TTC549 (cell line): ENCODE results near the gene PTPRN2.
"Not testable (repeated sequence)": the region's sequence is repeated elsewhere in the genome, so short reads cannot be mapped to it uniquely, and the experiment has no call there.

Source experiments
- FAIRE-seq: peaks from 2 replicates; lab custom pipeline; 2012; peaks lifted over from hg19 to GRCh38; lab: Jason Lieb, UNC

The PTPRN2 gene

DNA sequence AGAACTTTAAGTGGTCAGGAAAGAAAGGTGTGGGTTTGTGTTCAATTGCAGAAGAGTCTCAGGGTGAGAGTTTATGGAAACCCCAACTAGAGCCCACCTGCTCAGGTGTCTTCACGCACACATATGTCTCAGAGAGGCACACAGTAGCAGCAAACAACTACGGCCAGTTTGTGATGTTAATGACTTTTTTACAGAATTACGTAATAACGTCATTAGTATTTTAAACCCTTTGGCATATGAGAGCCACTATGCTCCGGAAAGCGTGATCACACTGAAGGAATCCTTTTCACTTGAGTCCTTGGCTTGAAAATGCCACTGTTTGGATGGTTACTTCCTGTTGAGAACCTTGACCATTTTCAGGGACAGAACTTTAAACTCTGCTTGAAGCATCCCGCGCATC is 204.0 kb downstream of the PTPRN2 start:
- no peak for FAIRE-seq

GRCh38 chr7:158382363-158383254 is 205.0 kb downstream of the PTPRN2 start:
- FAIRE-seq, result no peak

GRCh38 chr7:158381956-158382355 is 205.7 kb downstream of the PTPRN2 start:
- FAIRE-seq, result no peak

GRCh38 chr7:158378978-158379377 is 208.6 kb downstream of the PTPRN2 start:
- FAIRE-seq, result no peak

- FAIRE-seq, result no peak
Observed at GRCh38 chr7:158377800-158378623, 209.6 kb downstream of the PTPRN2 start.

GRCh38 chr7:158376839-158377186 is 210.8 kb downstream of the PTPRN2 start:
- FAIRE-seq, result not testable (repeated sequence)

DNA sequence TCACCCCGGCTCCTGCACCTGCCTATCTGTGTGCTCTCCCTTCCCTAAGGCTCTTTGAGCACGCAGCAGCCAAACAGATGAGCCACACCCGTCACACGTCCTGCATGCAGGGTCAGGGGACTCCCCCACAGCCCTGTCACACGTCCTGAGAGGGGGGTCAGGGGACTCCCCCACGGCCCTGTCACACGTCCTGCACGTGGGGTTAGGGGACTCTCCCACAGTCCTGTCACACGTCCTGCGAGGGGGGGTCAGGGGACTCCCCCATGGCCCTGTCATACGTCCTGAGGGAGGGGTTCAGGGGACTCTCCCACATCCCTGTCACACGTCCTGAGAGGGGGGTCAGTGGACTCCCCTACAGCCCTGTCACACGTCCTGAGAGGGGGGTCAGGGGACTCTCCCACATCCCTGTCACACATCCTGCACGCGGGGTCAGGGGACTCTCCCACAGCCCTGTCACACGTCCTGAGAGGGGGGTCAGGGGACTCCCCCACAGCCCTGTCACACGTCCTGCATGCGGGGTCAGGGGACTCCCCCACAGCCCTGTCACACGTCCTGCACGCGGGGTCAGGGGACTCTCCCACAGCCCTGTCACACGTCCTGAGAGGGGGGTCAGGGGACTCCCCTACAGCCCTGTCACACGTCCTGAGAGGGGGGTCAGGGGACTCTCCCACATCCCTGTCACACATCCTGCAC is 211.3 kb downstream of the PTPRN2 start:
- not testable (repeated sequence) for FAIRE-seq

GRCh38 chr7:158375034-158375433 is 212.6 kb downstream of the PTPRN2 start:
- no peak for FAIRE-seq

- no peak for FAIRE-seq
Observed at GRCh38 chr7:158374586-158374985, 213.0 kb downstream of the PTPRN2 start.

DNA sequence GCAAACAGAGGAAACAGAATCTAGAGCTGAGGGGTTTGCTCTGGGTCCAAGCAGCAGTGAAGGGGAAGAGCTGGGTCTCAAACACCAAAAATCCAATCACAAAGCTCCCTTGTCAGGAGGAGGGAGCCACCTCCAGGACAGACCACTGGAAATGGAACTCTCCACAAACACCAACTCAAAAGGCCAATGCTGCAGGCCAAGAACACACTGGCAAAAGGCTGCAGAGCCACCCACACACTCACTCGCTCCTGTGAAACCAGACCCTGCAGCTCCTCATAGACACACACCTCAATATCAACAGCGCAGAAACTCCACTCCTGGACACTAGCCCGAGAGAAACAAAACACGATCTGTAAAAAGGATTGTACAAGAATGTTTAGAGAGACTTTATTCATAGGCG is 213.5 kb downstream of the PTPRN2 start:
- FAIRE-seq, result no peak

DNA sequence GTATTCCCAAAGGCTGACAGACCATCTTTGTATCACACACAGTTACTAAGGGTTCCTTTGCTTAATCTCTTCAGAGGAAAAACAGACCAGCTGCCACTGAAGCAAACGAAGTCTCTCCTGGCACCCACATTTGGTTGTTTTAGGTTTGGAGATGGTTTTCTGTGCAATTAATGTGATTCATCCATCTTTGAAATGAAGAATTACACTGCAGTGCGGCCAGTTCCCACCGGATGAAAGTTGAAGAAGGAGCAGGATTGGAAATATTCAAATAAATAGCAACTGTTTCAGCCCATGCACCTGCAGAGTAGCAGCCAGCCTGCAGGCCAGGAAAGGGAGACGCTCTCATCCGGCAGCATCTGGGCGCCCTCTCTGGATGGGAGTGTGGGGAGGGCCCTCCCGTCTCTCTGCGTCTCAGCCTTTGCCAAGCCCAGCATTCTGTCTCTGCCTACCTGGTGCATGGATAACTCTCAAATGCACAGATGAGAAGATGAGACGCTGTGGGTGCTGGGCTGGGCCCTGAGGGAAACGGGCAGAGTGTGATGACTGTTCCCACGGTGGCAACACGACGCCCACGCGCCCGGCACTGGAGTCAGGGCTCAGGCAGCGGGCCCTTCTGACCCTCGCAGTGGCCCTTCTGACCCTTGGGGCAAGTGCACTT is 214.0 kb downstream of the PTPRN2 start:
- no peak for FAIRE-seq

DNA sequence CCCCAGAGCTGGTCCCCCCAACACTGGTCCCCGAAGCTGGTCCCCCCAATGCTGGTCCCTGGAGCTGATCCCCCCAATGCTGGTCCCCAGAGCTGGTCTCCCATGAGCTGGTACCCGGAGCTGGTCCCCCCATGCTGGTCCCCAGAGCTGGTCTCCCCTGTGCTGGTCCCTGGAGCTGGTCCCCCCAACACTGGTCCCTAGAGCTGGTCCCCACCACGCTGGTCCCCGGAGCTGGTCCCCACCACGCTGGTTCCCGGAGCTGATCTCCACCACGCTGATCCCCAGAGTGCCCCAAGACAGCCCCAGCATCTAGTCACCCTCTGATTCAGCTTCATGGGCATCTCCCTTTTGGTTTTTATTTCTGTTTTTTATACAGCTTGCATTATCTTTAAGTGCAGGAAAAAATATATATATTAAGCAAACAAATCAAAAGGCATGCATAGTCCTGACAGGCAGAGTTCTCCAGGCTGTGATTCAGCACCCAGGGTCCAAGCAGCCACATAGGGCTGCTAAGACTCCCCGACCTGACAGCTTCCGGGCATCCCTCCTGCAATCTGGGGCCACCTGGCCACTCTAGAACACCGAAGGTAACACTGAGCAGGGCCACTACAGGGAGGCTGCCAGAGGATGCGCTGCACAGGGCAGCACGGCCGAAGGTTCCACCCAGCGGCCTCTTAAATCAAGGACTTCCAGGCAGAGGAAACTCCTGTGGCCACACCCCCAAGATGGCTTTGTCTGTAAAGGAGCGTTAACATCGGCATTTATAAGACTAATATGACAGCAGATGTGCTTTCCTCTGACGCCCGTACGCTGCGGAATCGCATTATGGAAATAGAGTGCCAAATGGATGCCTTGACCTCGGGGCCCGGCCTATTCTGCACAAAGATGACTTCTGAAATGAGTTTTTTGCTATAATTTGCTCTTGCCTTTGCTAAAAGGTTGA is 215.0 kb downstream of the PTPRN2 start:
- no peak for FAIRE-seq

DNA sequence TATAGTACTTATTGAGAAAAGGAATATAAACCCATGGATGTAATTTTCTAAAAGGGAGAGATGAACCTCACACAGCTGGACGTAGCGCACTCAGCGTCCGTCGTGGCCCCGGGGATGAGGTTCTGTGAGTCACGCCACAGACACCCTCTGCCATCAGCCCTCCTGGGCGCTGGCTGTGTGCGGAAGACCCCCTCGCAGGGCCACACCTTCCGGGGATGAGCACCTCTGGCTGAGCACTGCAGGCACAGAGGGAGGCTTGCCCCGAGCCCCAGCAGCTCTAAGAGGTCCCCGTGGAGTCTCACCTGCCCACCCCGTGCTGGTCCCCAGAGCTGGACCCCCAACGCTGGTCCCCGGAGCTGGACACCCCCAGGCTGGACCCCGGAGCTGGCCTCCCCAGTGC is 215.8 kb downstream of the PTPRN2 start:
- no peak for FAIRE-seq

- FAIRE-seq, result no peak
Observed at GRCh38 chr7:158369866-158370265, 217.8 kb downstream of the PTPRN2 start.

GRCh38 chr7:158369290-158369689 is 218.3 kb downstream of the PTPRN2 start:
- FAIRE-seq, result no peak

- no peak for FAIRE-seq
Observed at GRCh38 chr7:158368449-158368848, 219.2 kb downstream of the PTPRN2 start.

- FAIRE-seq, result no peak
Observed at GRCh38 chr7:158367634-158367982, 220.0 kb downstream of the PTPRN2 start.

DNA sequence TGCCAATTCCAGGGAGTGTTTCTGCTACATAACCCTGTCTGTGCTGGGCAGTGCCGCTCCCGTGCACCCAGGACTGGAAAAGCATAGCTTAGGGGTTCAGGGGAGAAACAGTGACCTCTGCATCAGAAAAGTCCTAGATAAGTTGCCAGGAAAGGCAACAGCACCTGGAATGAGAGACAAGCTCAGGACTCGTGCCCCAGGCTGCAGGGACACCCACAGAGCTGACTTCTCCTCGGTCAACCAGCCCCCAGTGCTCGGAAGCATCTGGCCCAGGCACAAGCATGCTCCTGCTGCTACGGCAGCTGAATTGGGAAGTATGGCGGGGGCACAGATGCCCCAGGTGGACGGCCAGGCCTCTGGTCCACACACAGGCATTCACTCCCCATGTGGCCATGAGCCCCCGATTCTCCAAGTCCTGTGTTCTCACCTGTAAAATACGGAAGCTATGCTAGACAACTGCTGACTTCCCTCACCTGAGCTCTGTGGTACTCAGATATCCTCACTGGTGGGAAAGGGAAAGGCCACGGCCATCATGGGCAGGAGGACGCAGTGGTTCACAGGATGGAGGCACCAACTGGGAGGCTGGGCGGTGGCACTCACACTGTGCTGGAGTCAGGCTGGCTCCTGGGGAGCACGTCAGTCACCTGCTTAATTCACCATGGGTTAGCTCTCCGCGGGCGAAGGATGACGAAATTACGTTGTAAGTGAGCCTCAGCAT is 220.5 kb downstream of the PTPRN2 start:
- no peak for FAIRE-seq

DNA sequence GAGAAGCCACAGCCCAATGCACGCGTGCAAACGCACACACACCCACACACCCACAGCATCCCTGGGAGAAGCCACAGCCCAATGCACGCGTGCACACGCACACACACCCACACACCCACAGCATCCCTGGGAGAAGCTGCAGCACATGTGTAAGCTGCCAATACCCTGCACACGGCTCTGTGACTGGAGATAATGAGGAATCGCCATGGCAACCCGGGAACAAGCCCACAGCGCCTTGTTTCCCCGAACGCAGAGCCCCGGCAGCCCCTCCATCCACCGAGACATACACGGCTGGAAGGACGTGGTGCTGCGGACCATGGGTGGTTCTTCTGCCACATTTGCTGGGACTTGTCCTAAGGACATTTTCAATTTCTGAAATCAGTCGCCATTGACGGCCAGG is 221.3 kb downstream of the PTPRN2 start:
- no peak for FAIRE-seq

DNA sequence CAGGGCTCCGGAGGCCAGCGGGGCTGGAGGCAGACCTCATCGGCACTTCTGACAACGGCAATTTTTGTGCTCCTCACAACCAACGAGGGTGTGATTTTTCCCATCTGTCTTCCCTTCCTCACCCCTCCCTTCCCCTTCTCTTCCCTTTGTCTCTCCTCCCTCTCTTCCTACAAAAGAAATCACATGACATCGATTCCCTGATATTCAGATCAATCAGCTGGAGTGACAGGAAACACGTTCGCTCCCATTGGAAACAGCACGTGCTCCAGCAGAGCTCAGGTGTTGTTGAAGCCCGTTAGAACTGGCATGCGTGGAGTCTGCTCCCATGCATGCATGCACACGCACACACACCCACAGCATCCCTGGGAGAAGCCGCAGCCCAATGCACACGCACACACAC is 222.4 kb downstream of the PTPRN2 start:
- FAIRE-seq, result no peak

DNA sequence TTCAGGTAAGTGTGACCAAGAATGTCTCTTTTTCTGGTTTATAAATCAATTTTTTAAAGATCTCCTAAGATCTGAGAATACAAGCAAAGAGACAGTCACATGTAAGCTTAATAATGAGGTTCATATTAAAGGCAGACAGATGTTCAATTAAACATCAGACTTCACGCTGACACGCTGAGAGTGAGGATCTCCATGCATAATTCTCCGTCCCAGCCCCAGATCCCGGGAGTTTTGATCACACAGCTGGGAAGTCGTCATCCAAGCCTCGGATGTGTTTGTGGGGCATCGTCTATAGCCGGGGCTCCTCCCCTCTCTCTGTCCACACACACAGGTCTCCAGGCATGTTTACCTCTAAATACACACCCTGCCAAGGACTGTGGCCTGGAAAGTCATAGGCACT is 223.2 kb downstream of the PTPRN2 start:
- FAIRE-seq, result no peak
